NCI-H2081 treated with DMSO at 0.1 percent for 48 hours (cell line): ENCODE data around the gene FAM161B.
"Not testable (repeated sequence)": the region's sequence is repeated elsewhere in the genome, so short reads cannot be mapped to it uniquely, and the experiment has no call there.

Experiments used
- DNase-seq: peaks from one replicate; lab custom pipeline; 2025; lab: John Stamatoyannopoulos, UW

The FAM161B gene

DNA sequence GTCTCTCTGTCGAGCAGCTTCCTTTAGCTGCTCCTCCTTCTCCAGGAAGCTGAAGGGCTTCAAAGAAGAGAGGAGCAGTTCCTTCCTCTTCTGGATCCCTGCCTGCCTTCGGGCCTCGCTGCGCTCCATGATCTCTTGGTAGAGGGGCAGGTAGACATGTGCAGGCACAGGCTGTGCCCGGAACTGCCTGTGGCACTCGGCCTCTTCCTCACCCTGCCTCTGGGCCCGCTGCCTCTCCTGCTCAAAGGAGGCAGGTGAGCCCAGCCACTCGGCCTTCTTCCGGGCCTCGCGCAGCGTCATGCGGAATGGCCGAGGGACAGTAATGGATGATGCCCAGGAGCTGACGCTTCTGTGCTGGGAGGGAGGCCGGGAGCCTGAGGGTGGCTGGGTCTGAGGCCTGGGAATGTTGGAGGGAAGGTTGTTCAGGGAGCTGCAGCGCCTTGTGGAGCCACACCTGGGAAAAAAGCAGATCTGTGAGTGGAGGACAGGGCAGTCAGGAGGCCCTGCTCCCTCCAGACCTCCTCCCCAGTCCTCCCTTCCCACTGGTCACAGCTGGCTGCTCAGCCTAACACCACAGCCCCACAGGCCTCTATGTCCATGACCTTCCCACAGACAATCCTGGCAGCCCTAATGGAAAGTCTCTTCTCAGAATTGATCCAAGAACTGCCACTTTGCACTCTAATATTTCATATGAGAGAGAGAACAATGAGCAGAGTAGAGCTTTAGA is 5.3 kb downstream of the FAM161B start:
- DNase-seq: no peak

DNA sequence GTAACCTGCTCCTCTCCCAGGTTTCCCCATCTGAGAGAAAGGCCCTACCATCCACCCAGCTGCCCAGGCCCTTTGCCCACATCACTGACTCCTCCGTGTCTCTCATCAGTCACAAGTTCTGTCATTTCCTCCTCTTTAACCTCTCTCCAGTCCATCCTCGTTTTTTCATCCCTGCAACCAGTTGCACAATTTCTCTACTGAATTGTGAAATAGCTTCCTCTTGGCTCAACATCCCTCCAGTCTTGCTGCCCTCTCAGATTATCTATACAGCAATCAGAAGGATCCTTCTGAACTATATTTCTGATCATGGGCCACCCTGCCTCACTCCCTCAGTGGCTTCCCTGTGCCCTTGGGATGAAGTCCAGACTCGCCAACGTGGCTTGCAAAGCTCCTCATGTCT is 6.8 kb downstream of the FAM161B start:
- DNase-seq: no peak

DNA sequence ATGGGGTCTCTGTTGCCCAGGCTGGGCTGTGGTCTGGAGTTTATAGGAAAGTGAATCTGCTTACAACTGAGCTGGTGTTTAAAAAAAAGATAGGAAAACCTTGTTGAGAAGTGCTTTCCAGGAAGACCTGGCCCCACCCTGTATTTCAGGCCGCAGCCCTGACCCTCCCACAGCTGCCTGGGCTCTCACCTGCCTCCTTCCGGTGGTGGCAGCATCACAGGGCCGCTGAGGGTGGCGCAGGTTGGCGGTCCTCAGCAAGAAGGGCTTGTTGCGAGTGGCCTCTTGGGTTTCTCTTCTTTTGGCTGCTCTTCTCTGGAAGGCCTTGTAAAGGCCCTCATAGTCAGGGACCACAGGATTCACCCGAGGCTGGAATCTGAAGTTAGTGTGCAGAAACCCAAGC is 7.7 kb downstream of the FAM161B start:
- no peak for DNase-seq

- no peak for DNase-seq
Observed at GRCh38 chr14:73937012-73937411, 12.9 kb downstream of the FAM161B start.

DNA sequence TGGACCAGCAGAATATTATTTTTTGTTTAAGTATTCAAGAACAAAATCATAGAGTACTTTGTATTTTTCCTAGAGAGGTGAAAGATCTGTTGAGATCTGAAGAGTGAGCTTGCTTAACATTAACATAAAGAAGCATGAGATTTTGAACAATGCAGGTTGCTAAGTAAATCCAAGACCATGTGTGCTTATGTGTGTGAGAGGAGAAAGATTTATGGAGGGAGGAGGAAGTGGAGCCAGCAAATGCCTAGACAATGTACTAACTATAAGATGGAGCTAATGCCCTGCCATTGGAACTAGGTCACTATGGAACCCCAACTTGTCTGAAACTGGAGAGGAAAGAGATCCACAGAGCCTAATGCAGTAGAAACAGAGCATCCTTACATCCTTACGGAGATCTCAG is 13.3 kb downstream of the FAM161B start:
- no peak for DNase-seq

DNA sequence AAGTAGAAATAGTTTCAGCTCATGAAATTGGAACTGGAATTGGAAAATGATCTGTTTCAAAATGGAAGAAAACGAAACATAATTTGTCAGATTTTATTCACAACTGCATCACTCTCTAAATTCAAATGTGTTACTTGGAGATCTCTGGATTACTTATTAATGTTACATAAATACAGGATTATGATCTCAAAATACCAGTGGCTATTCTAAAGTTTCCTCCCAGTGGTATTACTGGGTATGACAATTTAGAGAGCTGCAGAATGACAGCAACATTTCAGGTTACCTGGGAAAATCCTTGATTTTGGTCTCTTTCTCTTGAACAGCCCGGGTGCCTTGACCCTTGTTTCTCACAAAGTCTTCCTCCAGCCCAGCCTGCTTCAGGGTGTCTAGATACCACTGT is 14.2 kb downstream of the FAM161B start:
- DNase-seq: no peak

- DNase-seq: no peak
Observed at GRCh38 chr14:73924337-73924736, 25.6 kb downstream of the FAM161B start.

- DNase-seq: not testable (repeated sequence)
Observed at GRCh38 chr14:73919457-73919856, 30.4 kb downstream of the FAM161B start.

GRCh38 chr14:73916324-73916723 is 33.6 kb downstream of the FAM161B start:
- no peak for DNase-seq

DNA sequence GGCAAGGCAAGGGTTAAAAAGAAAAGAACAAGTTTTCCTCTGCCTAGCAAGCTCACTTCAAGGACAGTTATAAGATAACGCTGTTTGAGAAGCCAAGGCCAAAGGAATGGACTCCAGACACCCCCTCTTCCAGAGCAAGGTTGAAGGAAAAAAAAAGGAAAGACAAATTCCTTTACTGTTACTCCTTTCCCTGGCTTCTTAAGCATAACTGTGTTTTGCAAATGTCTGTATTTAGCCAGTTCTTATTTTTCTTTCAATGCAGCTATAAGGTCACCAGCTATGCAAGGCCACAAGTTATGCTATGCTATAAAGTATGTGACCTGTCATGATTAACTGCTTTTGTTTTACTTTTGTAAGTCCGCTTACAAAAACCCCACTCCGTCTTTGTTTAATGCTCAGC is 36.6 kb downstream of the FAM161B start:
- no peak for DNase-seq

- DNase-seq: no peak
Observed at GRCh38 chr14:73909681-73910080, 40.2 kb downstream of the FAM161B start.

- DNase-seq: no peak
Observed at GRCh38 chr14:73903028-73903427, 46.9 kb downstream of the FAM161B start.

GRCh38 chr14:73896521-73896920 is 53.4 kb downstream of the FAM161B start:
- no peak for DNase-seq

DNA sequence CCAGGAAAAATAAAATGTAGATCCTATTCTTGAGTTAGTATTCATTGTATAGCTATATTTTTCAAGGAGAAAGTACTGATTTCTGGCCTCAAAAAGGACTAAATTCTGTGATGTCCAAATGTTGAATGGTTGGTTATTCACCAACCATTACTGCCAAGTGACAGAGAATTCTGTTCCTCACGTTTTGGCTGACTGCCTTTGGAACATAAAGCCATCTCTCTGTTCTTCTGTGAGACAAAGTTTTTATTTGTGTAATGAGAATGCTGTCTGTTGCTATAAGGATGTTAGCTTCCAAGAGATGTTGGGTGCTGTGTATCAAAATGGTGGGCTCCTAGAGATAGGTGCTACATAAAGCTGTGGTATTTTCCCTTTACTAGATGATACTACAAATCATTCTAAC is 54.0 kb downstream of the FAM161B start:
- DNase-seq: no peak

DNA sequence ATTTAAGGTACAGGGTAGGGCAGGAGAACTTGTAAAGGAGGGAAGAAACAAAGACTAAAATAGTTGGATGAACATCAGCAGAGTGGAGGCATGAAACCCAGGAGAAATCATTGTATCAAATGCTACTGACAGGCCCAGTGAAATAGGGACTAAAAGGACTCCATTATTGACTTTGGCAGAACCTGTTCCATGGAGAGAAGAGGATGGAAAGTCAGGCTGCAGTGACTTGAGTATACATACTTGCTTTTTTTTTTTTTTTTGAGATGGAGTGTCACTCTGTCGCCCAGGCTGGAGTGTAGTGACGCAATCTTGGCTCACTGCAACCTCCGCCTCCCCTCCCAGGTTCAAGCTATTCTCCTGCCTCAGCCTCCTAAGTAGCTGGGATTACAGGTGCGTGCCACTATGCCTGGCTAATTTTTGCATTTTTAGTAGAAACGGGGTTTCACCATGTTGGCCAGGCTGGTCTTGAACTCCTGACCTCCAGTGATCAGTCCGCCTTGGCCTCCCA is 55.7 kb downstream of the FAM161B start:
- DNase-seq: not testable (repeated sequence)

- no peak for DNase-seq
Observed at GRCh38 chr14:73889376-73889775, 60.5 kb downstream of the FAM161B start.

- DNase-seq: no peak
Observed at GRCh38 chr14:73888971-73889370, 60.9 kb downstream of the FAM161B start.

DNA sequence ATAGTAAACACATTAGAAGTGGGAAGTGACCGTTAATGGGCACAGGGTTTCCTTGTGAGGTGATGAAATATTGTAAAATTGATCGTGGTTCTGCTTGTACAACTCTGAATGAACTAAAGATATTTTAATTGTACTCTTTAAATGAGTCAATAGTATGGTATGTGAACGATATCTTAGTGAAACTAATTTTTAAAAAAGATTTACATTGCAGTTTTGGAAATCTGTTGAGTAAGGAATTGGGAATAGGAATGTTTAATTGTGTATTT is 61.5 kb downstream of the FAM161B start:
- no peak for DNase-seq

GRCh38 chr14:73887694-73888459 is 62.0 kb downstream of the FAM161B start:
- no peak for DNase-seq

GRCh38 chr14:73887318-73887616 is 62.6 kb downstream of the FAM161B start:
- DNase-seq: no peak

DNA sequence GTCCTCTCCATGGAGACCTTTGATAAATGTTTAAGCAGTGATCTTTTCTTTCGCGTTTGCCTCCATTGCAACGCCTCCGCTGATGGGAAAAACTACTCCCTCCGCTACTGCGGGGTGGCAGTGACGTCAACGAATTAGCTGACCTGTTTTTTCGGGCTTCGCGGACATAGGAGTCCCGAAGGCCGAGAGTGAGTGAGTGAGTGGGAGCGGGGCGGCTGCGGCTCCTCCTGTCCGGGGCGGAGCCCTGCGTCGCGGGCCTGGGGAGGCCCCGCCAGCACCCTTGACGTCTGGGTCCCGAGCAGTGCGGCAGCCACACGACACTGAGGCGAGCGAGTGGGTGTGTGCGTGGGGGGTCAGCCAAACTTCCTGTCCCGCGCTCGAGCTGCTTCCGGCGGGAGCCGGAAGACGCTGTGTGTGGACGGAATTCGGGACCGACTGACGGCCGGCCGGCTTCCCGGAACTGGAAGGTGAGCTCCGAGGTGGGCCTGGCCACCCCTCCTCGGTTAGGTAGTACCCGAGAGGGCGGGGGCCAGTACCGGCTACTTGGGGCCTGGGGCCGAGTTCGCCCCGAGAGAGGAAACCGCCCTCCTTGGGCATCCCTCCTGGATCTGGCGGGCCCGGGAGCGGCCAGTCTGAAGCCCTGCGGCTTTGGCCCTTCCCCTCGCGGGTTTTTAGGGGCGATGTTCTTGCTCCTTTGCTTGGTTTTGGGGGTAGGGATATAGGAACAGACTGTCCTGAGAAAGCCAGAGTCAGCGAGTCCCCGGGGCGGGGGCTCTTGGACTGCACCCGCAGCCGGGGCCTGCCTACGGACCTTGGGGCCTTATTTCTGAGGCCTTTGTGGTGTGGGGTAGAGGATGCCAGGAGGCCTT is 63.2 kb downstream of the FAM161B start, which contains the start of gene ZNF410:
Gene ZNF410 (plus strand): TSS at position 411 of the 869 bp plus-strand sequence. CDS start 5,317 bp downstream, outside the sequence.
- peak; percentile 88 for DNase-seq

- DNase-seq: no peak
Observed at GRCh38 chr14:73884438-73885190, 65.3 kb downstream of the FAM161B start.
